Transverse colon (tissue), 3 donors: Measurements from ENCODE around the gene MYO9A.

Experiments
- CTCF ChIP-seq, 5 experiments: fragments of 200-600 bp in 3 of 5; fragments of 450-650 bp in 2 of 5; sonication (generic) in 3 of 5; IDR thresholded peaks; 1 replicate in 2 of 5; 2 replicates in 3 of 5; pipeline ENCODE4 v1.5.1; 2016 to 2017; ENCODE audit warnings: antibody characterized with exemption in 5 of 5, inconsistent platforms in 3 of 5, mild to moderate bottlenecking in 2 of 5, moderate library complexity in 1 of 5
- POLR2A ChIP-seq: fragments of 450-650 bp; IDR thresholded peaks from one replicate; pipeline ENCODE4 v1.6.1; 2016; ENCODE audit warnings: antibody characterized with exemption, mild to moderate bottlenecking, moderate library complexity

- TF ChIP-seq CTCF (IDR thresholded peaks at IDR 0.05) (no peak), POLR2A (no peak)
These were observed 155.4 kb downstream of the MYO9A start for GRCh38 chr15:71962537-71962936.
